ENCODE data around the gene ZNF354C.

Gene ZNF354C

GRCh38 chr5:179114756-179115155 is 54.6 kb downstream of the ZNF354C start:
- no peak for DNase-seq

- no peak for DNase-seq
Observed at GRCh38 chr5:179115307-179115706, 55.1 kb downstream of the ZNF354C start.

- DNase-seq, result no peak
Observed at GRCh38 chr5:179115845-179116524, 55.8 kb downstream of the ZNF354C start.

GRCh38 chr5:179118338-179118737 is 58.2 kb downstream of the ZNF354C start:
- DNase-seq, result no peak

GRCh38 chr5:179118756-179119414 is 58.7 kb downstream of the ZNF354C start:
- no peak for DNase-seq

- DNase-seq, result no peak
Observed at GRCh38 chr5:179119415-179120170, 59.4 kb downstream of the ZNF354C start.

- no peak for DNase-seq
Observed at GRCh38 chr5:179120421-179120861, 60.3 kb downstream of the ZNF354C start.

- no peak for DNase-seq
Observed at GRCh38 chr5:179120951-179121666, 60.9 kb downstream of the ZNF354C start.

GRCh38 chr5:179121667-179122111 is 61.5 kb downstream of the ZNF354C start:
- DNase-seq, result no peak

- DNase-seq, result no peak
Observed at GRCh38 chr5:179122411-179123108, 62.4 kb downstream of the ZNF354C start.

- no peak for DNase-seq
Observed at GRCh38 chr5:179123109-179123426, 62.9 kb downstream of the ZNF354C start.

GRCh38 chr5:179123491-179124272 is 63.5 kb downstream of the ZNF354C start:
- DNase-seq, result no peak

- DNase-seq, result no peak
Observed at GRCh38 chr5:179124273-179124852, 64.2 kb downstream of the ZNF354C start.

GRCh38 chr5:179124853-179125788 is 64.9 kb downstream of the ZNF354C start:
- no peak for DNase-seq

GRCh38 chr5:179125789-179126505 is 65.8 kb downstream of the ZNF354C start:
- DNase-seq, result no peak

- DNase-seq, result peak; percentile 20
Observed at GRCh38 chr5:179126506-179126991, 66.4 kb downstream of the ZNF354C start.

- peak; percentile 24 for DNase-seq
Observed at GRCh38 chr5:179127136-179128040, 67.2 kb downstream of the ZNF354C start.

GRCh38 chr5:179128041-179128365 is 67.8 kb downstream of the ZNF354C start:
- DNase-seq, result peak; percentile 9

Data from activated CD4-positive, CD25-positive, alpha-beta regulatory T cell treated with anti-CD3 and anti-CD28 coated beads, Interleukin-2, amount 50 U/mL, for 72 hours (primary cell).